Loucy (cell line): ENCODE results near the gene SGPP1.

Experiments
- H2AFZ ChIP-seq: fragments of 200-600 bp; sonication (generic); 2 replicates; pipeline ENCODE4 v1.6.0; 2016; ENCODE audit warnings: antibody characterized with exemption, mild to moderate bottlenecking, low read length, moderate library complexity
- H3F3A ChIP-seq: fragments of 200-600 bp; 2 replicates; pipeline ENCODE4 v1.6.0; 2016; ENCODE audit warnings: antibody characterized with exemption, low read depth, mild to moderate bottlenecking
- H3K27me3 ChIP-seq: fragments of 200-600 bp; sonication (generic); 2 replicates; pipeline ENCODE4 v1.6.1; 2014; ENCODE audit warnings: low read length, mild to moderate bottlenecking; ENCODE audit not compliant: insufficient read depth, poor library complexity, severe bottlenecking
- H3K36me3 ChIP-seq: fragments of 200-600 bp; sonication (generic); 2 replicates; pipeline ENCODE4 v1.6.1; 2016; ENCODE audit warnings: low read length; ENCODE audit not compliant: insufficient read depth
- H3K4me1 ChIP-seq: fragments of 200-600 bp; sonication (generic); 2 replicates; pipeline ENCODE4 v1.5.1; 2014; ENCODE audit warnings: low read length, mild to moderate bottlenecking; ENCODE audit not compliant: insufficient read depth, poor library complexity, severe bottlenecking
- H3K4me2 ChIP-seq: fragments of 200-600 bp; sonication (generic); 2 replicates; pipeline ENCODE4 v1.6.0; 2014; ENCODE audit warnings: antibody characterized with exemption, low read length, low read depth, mild to moderate bottlenecking; ENCODE audit not compliant: poor library complexity, severe bottlenecking
- H3K4me3 ChIP-seq: fragments of 200-600 bp; sonication (generic); 2 replicates; pipeline ENCODE4 v1.5.1; 2014; ENCODE audit warnings: low read length, mild to moderate bottlenecking, mixed read lengths; ENCODE audit not compliant: poor library complexity, severe bottlenecking
- H3K79me2 ChIP-seq: fragments of 200-600 bp; sonication (generic); 2 replicates; pipeline ENCODE4 v1.6.1; 2014; ENCODE audit warnings: low read length; ENCODE audit not compliant: insufficient read depth
- H3K9ac ChIP-seq: fragments of 200-600 bp; sonication (generic); 2 replicates; pipeline ENCODE4 v1.6.0; 2014; ENCODE audit warnings: mild to moderate bottlenecking, low read depth, low read length, moderate library complexity; ENCODE audit not compliant: poor library complexity, severe bottlenecking
- H3K9me2 ChIP-seq: fragments of 200-600 bp; sonication (generic); replicated peaks from 2 replicates; pipeline ENCODE4 v1.6.1; 2016; ENCODE audit warnings: low read depth, low read length, mixed read lengths
- H3K9me3 ChIP-seq: fragments of 200-600 bp; sonication (generic); 2 replicates; pipeline ENCODE4 v1.6.1; 2014; ENCODE audit warnings: mild to moderate bottlenecking, antibody characterized with exemption, low read length, low read depth; ENCODE audit not compliant: insufficient read depth
- H4K20me1 ChIP-seq: fragments of 200-600 bp; sonication (generic); 2 replicates; pipeline ENCODE4 v1.6.0; 2014; ENCODE audit warnings: antibody characterized with exemption, low read length, mild to moderate bottlenecking; ENCODE audit not compliant: insufficient read depth, poor library complexity, severe bottlenecking
- CTCF ChIP-seq: fragments of 200-600 bp; sonication (generic); conservative IDR thresholded peaks from 2 replicates; pipeline ENCODE4 v1.5.1; 2014; ENCODE audit warnings: mild to moderate bottlenecking, antibody characterized with exemption, low read length
- EZH2phosphoT487 ChIP-seq: fragments of 200-600 bp; IDR thresholded peaks from 2 replicates; pipeline ENCODE4 v1.6.1; 2018; ENCODE audit warnings: antibody characterized with exemption, mild to moderate bottlenecking, moderate library complexity, borderline replicate concordance

Gene SGPP1

GRCh38 chr14:63677891-63678379, 49.9 kb downstream of the SGPP1 start:
- TF ChIP-seq EZH2phosphoT487 (no peak), CTCF (no peak)
- H3F3A ChIP-seq: no peaks in the 10 kb centered on the region

GRCh38 chr14:63676615-63677014, 51.2 kb downstream of the SGPP1 start:
- H3K79me2 ChIP-seq: no peaks in the 10 kb centered on the region
- no peaks in the 10 kb centered on the region for H4K20me1 ChIP-seq
- no peaks in the 10 kb centered on the region for H3K27me3 ChIP-seq
- no peaks in the 10 kb centered on the region for H3K36me3 ChIP-seq
- H3K4me3 ChIP-seq: no peak overlapping the region
- H3K9me2 ChIP-seq: no peaks in the 10 kb centered on the region
- no peaks in the 10 kb centered on the region for H3K9me3 ChIP-seq
- H2AFZ ChIP-seq: no peak overlapping the region
- no peak for TF ChIP-seq EZH2phosphoT487
- no peak for TF ChIP-seq CTCF
- H3F3A ChIP-seq: no peaks in the 10 kb centered on the region
- H3K4me2 ChIP-seq: no peak overlapping the region
- H3K4me1 ChIP-seq: peaks cover 18% of the 10 kb centered on the region
- no peak overlapping the region for H3K9ac ChIP-seq

More at GRCh38 chr14:63677891-63678379, 49.9 kb downstream of the SGPP1 start:
- Histone ChIP-seq H3K4me2 (no peak overlapping the region), H3K4me3 (no peak overlapping the region), H3K4me1 (peaks cover 13% of the 10 kb centered on the region), H3K9me2 (no peaks in the 10 kb centered on the region), H3K9me3 (no peaks in the 10 kb centered on the region), H2AFZ (no peak overlapping the region), H3K79me2 (no peaks in the 10 kb centered on the region), H4K20me1 (no peaks in the 10 kb centered on the region), H3K9ac (no peak overlapping the region), H3K27me3 (no peaks in the 10 kb centered on the region), H3K36me3 (no peaks in the 10 kb centered on the region)

GRCh38 chr14:63673886-63674497, 53.9 kb downstream of the SGPP1 start:
- no peak overlapping the region for H3K4me3 ChIP-seq
- H3K79me2 ChIP-seq: no peaks in the 10 kb centered on the region
- no peaks in the 10 kb centered on the region for H3K36me3 ChIP-seq
- no peak for TF ChIP-seq EZH2phosphoT487
- TF ChIP-seq CTCF: no peak
- no peak overlapping the region for H3K4me2 ChIP-seq
- H4K20me1 ChIP-seq: no peaks in the 10 kb centered on the region
- H3K9ac ChIP-seq: no peak overlapping the region
- H2AFZ ChIP-seq: no peak overlapping the region
- no peaks in the 10 kb centered on the region for H3F3A ChIP-seq
- H3K27me3 ChIP-seq: no peaks in the 10 kb centered on the region
- H3K4me1 ChIP-seq: peaks cover 18% of the 10 kb centered on the region
- H3K9me3 ChIP-seq: no peaks in the 10 kb centered on the region
- no peaks in the 10 kb centered on the region for H3K9me2 ChIP-seq
